GM23338 (cell line): ENCODE data around the gene USP24. TPM values are rescaled to one million over a fixed set of nuclear protein-coding genes. Genes with fewer than 3 reads are reported as not detected.

Experiments
- ATAC-seq: fragments of 200-7000 bp; cut with Tn5 transposase; 3 replicates; pipeline ENCODE4 v1.9.1; 2020
- DNase-seq: peaks from one replicate; pipeline ENCODE4 v3.0.0-alpha.2; 2015; ENCODE audit warnings: low spot score
- H2AFZ ChIP-seq: fragments of 200-600 bp; sonication (generic); 2 replicates; pipeline ENCODE4 v1.8.0; 2016; ENCODE audit warnings: antibody characterized with exemption, mild to moderate bottlenecking, moderate library complexity
- H3F3A ChIP-seq: fragments of 200-600 bp; sonication (generic); replicated peaks from 2 replicates; pipeline ENCODE4 v1.8.0; 2017; ENCODE audit warnings: antibody characterized with exemption, mixed run types, low read depth
- H3K27ac ChIP-seq: fragments of 200-600 bp; sonication (generic); 2 replicates; pipeline ENCODE4 v1.6.1; 2016; ENCODE audit warnings: low read depth
- H3K27me3 ChIP-seq: fragments of 200-600 bp; sonication (generic); 2 replicates; pipeline ENCODE4 v1.8.0; 2016; ENCODE audit warnings: mild to moderate bottlenecking, mixed run types, moderate library complexity; ENCODE audit not compliant: insufficient read depth
- H3K36me3 ChIP-seq: fragments of 200-600 bp; sonication (generic); 2 replicates; pipeline ENCODE4 v1.8.0; 2016; ENCODE audit warnings: mild to moderate bottlenecking; ENCODE audit not compliant: insufficient read depth
- H3K4me1 ChIP-seq: fragments of 200-600 bp; sonication (generic); 2 replicates; pipeline ENCODE4 v1.8.0; 2016; ENCODE audit warnings: mild to moderate bottlenecking, moderate library complexity; ENCODE audit not compliant: insufficient read depth
- H3K4me2 ChIP-seq: fragments of 200-600 bp; sonication (generic); 2 replicates; pipeline ENCODE4 v1.7.1; 2017; ENCODE audit warnings: mixed run types
- H3K4me3 ChIP-seq: fragments of 200-600 bp; sonication (generic); 2 replicates; pipeline ENCODE4 v1.6.1; 2016; ENCODE audit warnings: mixed run types
- H3K79me2 ChIP-seq: fragments of 200-600 bp; sonication (generic); replicated peaks from 2 replicates; pipeline ENCODE4 v1.8.0; 2017; ENCODE audit warnings: mild to moderate bottlenecking; ENCODE audit not compliant: insufficient read depth
- H3K9me2 ChIP-seq: fragments of 200-600 bp; sonication (generic); 2 replicates; pipeline ENCODE4 v1.8.0; 2017; ENCODE audit not compliant: insufficient read depth
- H4K20me1 ChIP-seq: fragments of 200-600 bp; sonication (generic); replicated peaks from 2 replicates; pipeline ENCODE4 v1.8.0; 2017; ENCODE audit warnings: mild to moderate bottlenecking; ENCODE audit not compliant: insufficient read depth
- H3K27ac Mint-ChIP-seq: 2 replicates; pipeline ENCODE4 v1.8.0; 2020; ENCODE audit warnings: inconsistent platforms, mild to moderate bottlenecking, moderate library complexity, mixed read lengths
- H3K27me3 Mint-ChIP-seq: 3 replicates; pipeline ENCODE4 v1.8.0; 2022; ENCODE audit warnings: low read depth, mild to moderate bottlenecking, moderate library complexity, mixed read lengths, inconsistent platforms; ENCODE audit not compliant: insufficient read depth, poor library complexity
- H3K36me3 Mint-ChIP-seq: 3 replicates; pipeline ENCODE4 v1.8.0; 2021; ENCODE audit warnings: low read depth, mild to moderate bottlenecking, inconsistent platforms, moderate library complexity, mixed read lengths
- H3K4me1 Mint-ChIP-seq: 3 replicates; pipeline ENCODE4 v1.8.0; 2020; ENCODE audit warnings: mild to moderate bottlenecking, inconsistent platforms, mixed read lengths
- H3K4me3 Mint-ChIP-seq: 3 replicates; pipeline ENCODE4 v1.8.0; 2021; ENCODE audit warnings: moderate library complexity, mild to moderate bottlenecking, inconsistent platforms, mixed read lengths
- H3K9me3 Mint-ChIP-seq: 3 replicates; pipeline ENCODE4 v1.8.0; 2020; ENCODE audit warnings: moderate library complexity, mild to moderate bottlenecking, inconsistent platforms, mixed read lengths
- CREB1 ChIP-seq: fragments of 250-450 bp; sonication (Bioruptor Pico); IDR thresholded peaks from 2 replicates; pipeline ENCODE4 v1.5.0; 2020; ENCODE audit warnings: low read depth, mild to moderate bottlenecking, moderate library complexity
- CTCF ChIP-seq, 2 experiments: fragments of 200-600 bp in 1 of 2; sonication (generic) in 1 of 2; conservative IDR thresholded peaks; 2 replicates each; pipeline versions ENCODE4 v1.5.1 to v1.6.1; 2016 to 2017; ENCODE audit warnings: antibody characterized with exemption in 2 of 2, low read depth in 2 of 2, mild to moderate bottlenecking in 2 of 2, moderate library complexity in 1 of 2
- ETS1 ChIP-seq: IDR thresholded peaks from 2 replicates; pipeline ENCODE4 v1.6.1; 2016; ENCODE audit warnings: antibody characterized with exemption
- EZH2 ChIP-seq: fragments of 200-600 bp; sonication (generic); IDR thresholded peaks from one replicate; pipeline ENCODE4 v1.8.0; 2017; ENCODE audit warnings: antibody characterized with exemption, mild to moderate bottlenecking, low read depth; ENCODE audit not compliant: unreplicated experiment
- EZH2phosphoT487 ChIP-seq: fragments of 200-600 bp; sonication (generic); IDR thresholded peaks from one replicate; pipeline ENCODE4 v1.8.1; 2018; ENCODE audit warnings: antibody characterized with exemption; ENCODE audit not compliant: unreplicated experiment
- NANOG ChIP-seq: IDR thresholded peaks from 2 replicates; pipeline ENCODE4 v1.6.1; 2016; ENCODE audit warnings: antibody characterized with exemption, borderline replicate concordance
- POLR2AphosphoS5 ChIP-seq: IDR thresholded peaks from 2 replicates; pipeline ENCODE4 v1.6.1; 2016; ENCODE audit warnings: antibody characterized with exemption, low read depth
- REST ChIP-seq: IDR thresholded peaks from one replicate; pipeline ENCODE4 v1.6.1; 2018; ENCODE audit warnings: antibody characterized with exemption; ENCODE audit not compliant: unreplicated experiment
- STAT1 ChIP-seq: IDR thresholded peaks from one replicate; pipeline ENCODE4 v1.6.1; 2016; ENCODE audit warnings: antibody characterized with exemption; ENCODE audit not compliant: unreplicated experiment
- ZNF114 ChIP-seq: fragments of 250-450 bp; sonication (Bioruptor Pico); IDR thresholded peaks from 2 replicates; pipeline ENCODE4 v1.5.0; 2020; ENCODE audit warnings: mild to moderate bottlenecking, moderate library complexity
- ZNF331 ChIP-seq: fragments of 250-450 bp; sonication (Bioruptor Pico); IDR thresholded peaks from 2 replicates; pipeline ENCODE4 v1.5.0; 2020; ENCODE audit warnings: low read depth, mild to moderate bottlenecking, moderate library complexity
- ZNF462 ChIP-seq: fragments of 250-450 bp; sonication (Bioruptor Pico); IDR thresholded peaks from 2 replicates; pipeline ENCODE4 v1.5.0; 2020; ENCODE audit warnings: mild to moderate bottlenecking, moderate library complexity
- polyA plus RNA-seq: library from polyadenylated mRNA; unstranded; fragments of >200 nt; fragmentation: Nextera tagmentation; extraction: Ambion mirVana; gene quantifications from 2 replicates; pipeline ENCODE4 v1.2.1, GENCODE V29; 2016
- total RNA-seq: library from RNA; depleted of rRNA; stranded (reverse); fragments of >200 nt; shearing (Covaris generic); gene quantifications from 2 replicates; pipeline ENCODE4 v1.2.3, GENCODE V29; 2014

USP24 gene
- total and polyA plus RNA-seq, 2 experiments from 2014 or later, result 12.1 to 32.6 TPM

GRCh38 chr1:55252942-55253589 lies 37.9 kb upstream of the USP24 start:
- Mint-ChIP-seq H3K27ac (no peak overlapping the region), H3K4me3 (no peak overlapping the region), H3K36me3 (no peaks in the 10 kb centered on the region), H3K27me3 (no peaks in the 10 kb centered on the region), H3K9me3 (no peaks in the 10 kb centered on the region), H3K4me1 (no peaks in the 10 kb centered on the region)
- no peaks in the 10 kb centered on the region for H3K27me3 ChIP-seq
- H3K79me2 ChIP-seq, result no peaks in the 10 kb centered on the region
- no peak for ATAC-seq
- H3K9me2 ChIP-seq, result no peaks in the 10 kb centered on the region
- H3F3A ChIP-seq, result no peaks in the 10 kb centered on the region
- H3K36me3 ChIP-seq, result no peaks in the 10 kb centered on the region
- no peak overlapping the region for H3K4me3 ChIP-seq
- H3K27ac ChIP-seq, result no peak overlapping the region
- H2AFZ ChIP-seq, result no peak overlapping the region
- H3K4me1 ChIP-seq, result no peaks in the 10 kb centered on the region
- H3K4me2 ChIP-seq, result no peak overlapping the region
- H4K20me1 ChIP-seq, result no peaks in the 10 kb centered on the region
- TF ChIP-seq ZNF462 (no peak), NANOG (no peak), EZH2phosphoT487 (no peak), ZNF331 (CRISPR knock-in tag) (no peak), STAT1 (no peak), ZNF114 (CRISPR knock-in tag) (no peak), CTCF (conservative IDR thresholded peaks at IDR 0.05; ENCODE audit: low read depth in 2 of 2) (no peak), CREB1 (CRISPR knock-in tag) (no peak), REST (no peak), ETS1 (no peak), POLR2AphosphoS5 (no peak), EZH2 (no peak)
- DNase-seq, result no peak
